B cell (primary cell): ENCODE results near the gene HOXD4. TPM values are rescaled to one million over a fixed set of nuclear protein-coding genes. Genes with fewer than 3 reads are reported as not detected.
A peak's percentile ranks its signal among the peaks of the same experiment; 100 is the strongest.

Source experiments
- ATAC-seq: fragments of 200-7000 bp; cut with Tn5 transposase; one replicate; pipeline ENCODE4 v1.10.0; 2021; ENCODE audit warnings: low read depth, mild to moderate bottlenecking, moderate number of reproducible peaks, moderate library complexity
- CTCF ChIA-PET: fragments of 350-600 bp; sonication (Branson Sonifier 250); formaldehyde crosslinking; loops from one replicate; lab custom pipeline; 2021; ENCODE audit warnings: antibody characterized with exemption, inconsistent platforms; lab: Charles Lee
- POLR2A ChIA-PET: fragments of 350-600 bp; sonication (Branson Sonifier 250); formaldehyde crosslinking; loops from one replicate; lab custom pipeline; 2021; ENCODE audit warnings: antibody characterized with exemption; lab: Charles Lee
- DNase-seq: peaks from one replicate; pipeline ENCODE4 v3.0.0; 2013
- H2AFZ ChIP-seq: 2 replicates; pipeline ENCODE4 v1.6.1; 2012; ENCODE audit warnings: mild to moderate bottlenecking, low read depth, low read length; ENCODE audit not compliant: insufficient read depth, poor library complexity, severe bottlenecking
- H3K27ac ChIP-seq, 2 donors: 1 replicate in 1 of 2; 2 replicates in 1 of 2; pipeline ENCODE4 v1.5.1; 2012 to 2013; ENCODE audit warnings: low read length in 2 of 2, mild to moderate bottlenecking in 2 of 2, moderate library complexity in 1 of 2
- H3K27me3 ChIP-seq, 4 experiments: fragments of 200-600 bp in 1 of 4; sonication (generic) in 1 of 4; replicated peaks in 1 of 4; 1 replicate in 2 of 4; 2 replicates in 2 of 4; pipeline versions ENCODE4 v1.6.1 to v1.7.0; 2013 to 2016; ENCODE audit warnings: low read length in 3 of 4, mild to moderate bottlenecking in 2 of 4, mixed read lengths in 1 of 4, moderate library complexity in 1 of 4; ENCODE audit not compliant: insufficient read depth in 4 of 4, control insufficient read depth in 3 of 4; ENCODE audit errors: control extremely low read depth in 1 of 4
- H3K36me3 ChIP-seq, 2 experiments: replicated peaks in 1 of 2; 1 replicate in 1 of 2; 2 replicates in 1 of 2; pipeline versions ENCODE4 v1.6.1 to v1.7.1; 2013; ENCODE audit warnings: low read length in 1 of 2; ENCODE audit not compliant: insufficient read depth in 2 of 2, control insufficient read depth in 1 of 2; ENCODE audit errors: control extremely low read depth in 1 of 2, extremely low read depth in 1 of 2
- H3K4me1 ChIP-seq, 2 donors: fragments of 200-600 bp in 1 of 2; sonication (generic) in 1 of 2; 1 replicate in 1 of 2; 2 replicates in 1 of 2; pipeline versions ENCODE4 v1.5.1 to v1.6.1; 2013 to 2017; ENCODE audit warnings: low read length in 2 of 2; ENCODE audit not compliant: control insufficient read depth in 2 of 2, insufficient read depth in 2 of 2
- H3K4me2 ChIP-seq: replicated peaks from 2 replicates; pipeline ENCODE3; 2012; ENCODE audit warnings: mild to moderate bottlenecking, low read depth, low read length; ENCODE audit not compliant: poor library complexity, severe bottlenecking
- H3K4me3 ChIP-seq, 5 experiments: fragments of 200-600 bp in 1 of 5; sonication (generic) in 1 of 5; 1 replicate in 3 of 5; 2 replicates in 2 of 5; pipeline versions ENCODE4 v1.5.1 to v1.7.0; 2011 to 2016; ENCODE audit warnings: low read length in 4 of 5, mild to moderate bottlenecking in 4 of 5, low read depth in 2 of 5, control low read depth in 1 of 5, moderate library complexity in 1 of 5; ENCODE audit not compliant: insufficient read depth in 1 of 5; ENCODE audit errors: control extremely low read depth in 1 of 5, extremely low read depth in 1 of 5
- H3K79me2 ChIP-seq: fragments of 200-600 bp; sonication (generic); one replicate; pipeline ENCODE4 v1.6.0; 2016; ENCODE audit warnings: low read length; ENCODE audit not compliant: control insufficient read depth, insufficient read depth
- H3K9ac ChIP-seq: fragments of 200-600 bp; sonication (generic); 2 replicates; pipeline ENCODE4 v1.6.1; 2017; ENCODE audit warnings: mild to moderate bottlenecking, low read length, moderate library complexity
- H3K9me3 ChIP-seq, 3 donors: one replicate each; pipeline versions ENCODE4 v1.6.1 to v1.7.1; 2013; ENCODE audit warnings: low read length in 2 of 3; ENCODE audit not compliant: control insufficient read depth in 2 of 3, insufficient read depth in 1 of 3; ENCODE audit errors: control extremely low read depth in 1 of 3
- H4K20me1 ChIP-seq: 2 replicates; pipeline ENCODE4 v1.6.0; 2012; ENCODE audit warnings: mild to moderate bottlenecking, low read length; ENCODE audit not compliant: insufficient read depth, control insufficient read depth, poor library complexity, severe bottlenecking
- H3K27ac Mint-ChIP-seq: one replicate; pipeline ENCODE4 v1.8.0; 2021; ENCODE audit warnings: mixed read lengths
- H3K27me3 Mint-ChIP-seq: one replicate; pipeline ENCODE4 v1.8.0; 2021; ENCODE audit warnings: mixed read lengths
- H3K4me1 Mint-ChIP-seq: one replicate; pipeline ENCODE4 v1.8.0; 2021; ENCODE audit warnings: mixed read lengths
- H3K4me3 Mint-ChIP-seq: one replicate; pipeline ENCODE4 v1.8.0; 2021; ENCODE audit warnings: mixed read lengths
- H3K9me3 Mint-ChIP-seq: one replicate; pipeline ENCODE4 v1.8.0; 2022; ENCODE audit warnings: mixed read lengths; ENCODE audit not compliant: insufficient read depth
- CTCF ChIP-seq: fragments of 200-600 bp; IDR thresholded peaks from one replicate; pipeline ENCODE4 v1.8.0; 2022; ENCODE audit warnings: antibody characterized with exemption, mild to moderate bottlenecking
- EZH2 ChIP-seq: IDR thresholded peaks from 2 replicates; pipeline ENCODE4 v1.6.1; 2012; ENCODE audit warnings: borderline replicate concordance, low read depth, mild to moderate bottlenecking, moderate library complexity, low read length; ENCODE audit not compliant: insufficient read depth, poor library complexity, severe bottlenecking
- WGBS: methylation state at CpG from one replicate; pipeline ENCODE4 v1.1.5; 2013; ENCODE audit warnings: missing lambda C conversion rate; ENCODE audit not compliant: insufficient coverage; 5-methylcytosine and 5-hydroxymethylcytosine counted together
- intact Hi-C: fragments of 100-400 bp; cut with micrococcal nuclease; formaldehyde crosslinking; loops from one replicate; pipeline ENCODE4 v1.10.0; 2022
- polyA plus RNA-seq: library from polyadenylated mRNA; depleted of rRNA; stranded (reverse); fragments of >200 nt; gene quantifications from 2 replicates; pipeline ENCODE4 v1.2.3, GENCODE V29; 2012
- total RNA-seq, 2 donors: library from RNA; stranded (reverse); fragments of 120-200 nt in 1 of 2; gene quantifications; 1 replicate in 1 of 2; 2 replicates in 1 of 2; pipeline versions ENCODE4 v1.2.3 to v1.2.4, GENCODE V29; 2013 to 2022

Gene HOXD4
- total and polyA plus RNA-seq, 2 donors (not counting 1 experiment from before 2014, with no cell fraction given) = not detected

GRCh38 chr2:176122052-176122682, 29.2 kb upstream of the HOXD4 start:
- H3K4me3 ChIP-seq = peak overlapping the region in 2 of 5 experiments; percentile 26 to 33
- POLR2A ChIA-PET = no interaction called here
- H3K9ac ChIP-seq = peak overlapping the region; percentile 26
- intact Hi-C loops = no loop called here
- WGBS = 8% methylated on average over 43 of the region's 47 CpGs
- H3K4me3 Mint-ChIP-seq = peak overlapping the region; percentile 54
- no peaks in the 10 kb centered on the region for H3K79me2 ChIP-seq
- H3K4me1 ChIP-seq = peaks cover 5 to 35% of the 10 kb centered on the region in 2 donors
- H3K9me3 Mint-ChIP-seq = peaks cover 2% of the 10 kb centered on the region
- peaks cover 11% of the 10 kb centered on the region for H3K4me1 Mint-ChIP-seq
- peaks cover 78% of the 10 kb centered on the region for H3K27me3 Mint-ChIP-seq
- no peak overlapping the region for H3K27ac ChIP-seq
- no peaks in the 10 kb centered on the region for H4K20me1 ChIP-seq
- CTCF ChIA-PET = interaction anchor here (1.2 kb wide), 1 partner anchor 333 kb away, joined by 3 read pairs; no protein-coding TSS in a partner anchor
- TF ChIP-seq CTCF (no peak), EZH2 (peak; percentile 92)
- H3K27me3 ChIP-seq = peaks cover 0 to 94% (median 75%) of the 10 kb centered on the region in 4 experiments
- ATAC-seq (no peak), DNase-seq (no peak)
- peak overlapping the region; percentile 72 for H3K4me2 ChIP-seq
- H3K36me3 ChIP-seq = no peaks in the 10 kb centered on the region
- H2AFZ ChIP-seq = peak overlapping the region; percentile 40
- H3K27ac Mint-ChIP-seq = no peak overlapping the region
- peaks cover 0 to 51% (median 0%) of the 10 kb centered on the region in 3 donors for H3K9me3 ChIP-seq
